Small intestine (tissue), 7 donors: ENCODE measurements around the gene HSD11B1. TPM values are rescaled to one million over a fixed set of nuclear protein-coding genes. Genes with fewer than 3 reads are reported as not detected.

Experiments
- DNase-seq, 2 donors: peaks; one replicate each; pipeline versions ENCODE4 v3.0.0 to v3.0.0-alpha.2; 2013
- FAIRE-seq: peaks from 2 replicates; lab custom pipeline; 2012; peaks lifted over from hg19 to GRCh38; lab: Jason Lieb, UNC
- H3K27ac ChIP-seq, 3 donors: one replicate each; pipeline ENCODE4 v1.5.1; 2013; ENCODE audit warnings: low read length in 2 of 3, mild to moderate bottlenecking in 2 of 3, control low read depth in 1 of 3, inconsistent platforms in 1 of 3, low read depth in 1 of 3, moderate library complexity in 1 of 3
- H3K27me3 ChIP-seq, 3 donors: one replicate each; pipeline ENCODE4 v1.6.1; 2013; ENCODE audit warnings: low read length in 3 of 3, inconsistent platforms in 1 of 3; ENCODE audit not compliant: control insufficient read depth in 3 of 3, insufficient read depth in 3 of 3
- H3K36me3 ChIP-seq, 3 donors: one replicate each; pipeline ENCODE4 v1.6.1; 2013; ENCODE audit warnings: low read length in 3 of 3, inconsistent platforms in 1 of 3, low read depth in 1 of 3, mild to moderate bottlenecking in 1 of 3, moderate library complexity in 1 of 3; ENCODE audit not compliant: control insufficient read depth in 3 of 3, insufficient read depth in 2 of 3
- H3K4me1 ChIP-seq, 3 donors: one replicate each; pipeline ENCODE4 v1.6.1; 2013; ENCODE audit warnings: low read length in 2 of 3, inconsistent platforms in 1 of 3, low read depth in 1 of 3, mild to moderate bottlenecking in 1 of 3, moderate library complexity in 1 of 3; ENCODE audit not compliant: control insufficient read depth in 3 of 3, insufficient read depth in 2 of 3
- H3K4me3 ChIP-seq, 3 donors: one replicate each; pipeline ENCODE4 v1.5.1; 2013; ENCODE audit warnings: low read length in 3 of 3, control low read depth in 1 of 3, inconsistent platforms in 1 of 3, low read depth in 1 of 3, mild to moderate bottlenecking in 1 of 3, moderate library complexity in 1 of 3
- H3K9me3 ChIP-seq, 2 donors: one replicate each; pipeline ENCODE4 v1.6.1; 2013; ENCODE audit warnings: low read depth in 1 of 2, low read length in 1 of 2; ENCODE audit not compliant: control insufficient read depth in 2 of 2, insufficient read depth in 1 of 2
- WGBS, 3 donors: extraction: QIAGEN DNeasy Blood & Tissue Kit; methylation state at CpG; one replicate each; pipeline ENCODE4 v1.1.7; 2013; 5-methylcytosine and 5-hydroxymethylcytosine counted together
- polyA plus RNA-seq, 4 donors: library from polyadenylated mRNA; stranded (reverse) in 3 of 4; unstranded in 1 of 4; fragments of 200-250 nt in 3 of 4; fragments of 120-200 nt in 1 of 4; gene quantifications; one replicate each; pipeline versions ENCODE4 v1.2.1 to v1.2.3, GENCODE V29; 2013
- donor health status: healthy with polysubstance abuse.
- donor health status: control.
- donor health status: control.
- donor health status: Bipolar disorder and iron deficiency.
- donor health status: healthy.

The HSD11B1 gene
- polyA plus RNA-seq, 4 donors: 1.6 to 3.8 TPM; not detected in 2

- Histone ChIP-seq H3K4me1 (peaks cover 0 to 19% (median 3%) of the 10 kb centered on the region in 3 donors), H3K27me3 (no peaks in the 10 kb centered on the region), H3K9me3 (no peaks in the 10 kb centered on the region), H3K27ac (peak overlapping the region in 2 of 3 donors; percentile 47 to 88), H3K4me3 (peak overlapping the region in 2 of 3 donors; percentile 4 to 46), H3K36me3 (no peaks in the 10 kb centered on the region)
- DNase-seq (peak in 1 of 2 donors; percentile 46), FAIRE-seq (no peak)
- WGBS, 3 donors: 33 to 75% (median 60%) methylated on average over 13 of the region's 13 CpGs
These were observed 64.7 kb downstream of the HSD11B1 start for GRCh38 chr1:209769171-209769904.

- Histone ChIP-seq H3K27me3 (no peaks in the 10 kb centered on the region), H3K27ac (peak overlapping the region in 2 of 3 donors; percentile 47 to 88), H3K36me3 (no peaks in the 10 kb centered on the region), H3K9me3 (no peaks in the 10 kb centered on the region), H3K4me3 (peak overlapping the region in 2 of 3 donors; percentile 4 to 46), H3K4me1 (peaks cover 0 to 19% (median 3%) of the 10 kb centered on the region in 3 donors)
- WGBS, 3 donors: 57 to 77% (median 67%) methylated on average over 7 of the region's 7 CpGs
- no peak for FAIRE-seq
- DNase-seq: no peak
These were observed 65.3 kb downstream of the HSD11B1 start for GRCh38 chr1:209769971-209770370.

GRCh38 chr1:209770636-209771415 lies 66.2 kb downstream of the HSD11B1 start:
- Histone ChIP-seq H3K9me3 (no peaks in the 10 kb centered on the region), H3K4me3 (peak overlapping the region in 1 of 3 donors; percentile 46), H3K27me3 (no peaks in the 10 kb centered on the region), H3K4me1 (peaks cover 0 to 14% (median 3%) of the 10 kb centered on the region in 3 donors), H3K27ac (no peak overlapping the region), H3K36me3 (peaks cover 0 to 4% (median 0%) of the 10 kb centered on the region in 3 donors)
- no peak for FAIRE-seq
- WGBS, 3 donors: 95 to 97% (median 96%) methylated on average over 17 of the region's 17 CpGs
- DNase-seq: no peak

- Histone ChIP-seq H3K36me3 (peaks cover 0 to 5% (median 0%) of the 10 kb centered on the region in 3 donors), H3K9me3 (no peaks in the 10 kb centered on the region), H3K4me1 (peaks cover 0 to 8% (median 3%) of the 10 kb centered on the region in 3 donors), H3K27me3 (no peaks in the 10 kb centered on the region), H3K4me3 (no peak overlapping the region), H3K27ac (no peak overlapping the region)
- WGBS, 3 donors: 51 to 67% (median 66%) methylated on average over 6 of the region's 6 CpGs
- no peak for DNase-seq
- no peak for FAIRE-seq
These were observed 67.5 kb downstream of the HSD11B1 start for GRCh38 chr1:209772126-209772525.

- DNase-seq (no peak), FAIRE-seq (no peak)
- Histone ChIP-seq H3K9me3 (no peaks in the 10 kb centered on the region), H3K4me3 (no peak overlapping the region), H3K27ac (no peak overlapping the region), H3K36me3 (peaks cover 0 to 8% (median 2%) of the 10 kb centered on the region in 3 donors), H3K4me1 (peaks cover 0 to 1% (median 0%) of the 10 kb centered on the region in 3 donors), H3K27me3 (no peaks in the 10 kb centered on the region)
- 78 to 88% (median 81%) methylated on average over 1 of the region's 1 CpG for WGBS, 3 donors
These were observed 69.9 kb downstream of the HSD11B1 start for GRCh38 chr1:209774592-209774991.

GRCh38 chr1:209775678-209776077 lies 71.0 kb downstream of the HSD11B1 start:
- Histone ChIP-seq H3K4me1 (peaks cover 0 to 12% (median 2%) of the 10 kb centered on the region in 3 donors), H3K9me3 (no peaks in the 10 kb centered on the region), H3K36me3 (peaks cover 0 to 8% (median 2%) of the 10 kb centered on the region in 3 donors), H3K27me3 (no peaks in the 10 kb centered on the region), H3K4me3 (no peak overlapping the region), H3K27ac (no peak overlapping the region)
- FAIRE-seq: no peak
- no peak for DNase-seq
- 62 to 78% (median 67%) methylated on average over 2 of the region's 2 CpGs for whole genome bisulfite sequencing, 3 donors

- no peak overlapping the region for H3K27ac ChIP-seq
- no peaks in the 10 kb centered on the region for H3K9me3 ChIP-seq
- WGBS, 3 donors: 91 to 96% (median 92%) methylated on average over 2 of the region's 2 CpGs
- no peak for FAIRE-seq
- DNase-seq: no peak
- H3K4me3 ChIP-seq: no peak overlapping the region
- H3K4me1 ChIP-seq: peaks cover 0 to 28% (median 2%) of the 10 kb centered on the region in 3 donors
- H3K36me3 ChIP-seq: peaks cover 0 to 10% (median 5%) of the 10 kb centered on the region in 3 donors
- no peaks in the 10 kb centered on the region for H3K27me3 ChIP-seq
These were observed 72.9 kb downstream of the HSD11B1 start for GRCh38 chr1:209777587-209777986.

GRCh38 chr1:209778102-209778501 lies 73.5 kb downstream of the HSD11B1 start:
- H3K9me3 ChIP-seq: no peaks in the 10 kb centered on the region
- no peak overlapping the region for H3K27ac ChIP-seq
- FAIRE-seq: no peak
- no peak for DNase-seq
- WGBS, 3 donors: 95 to 100% (median 96%) methylated on average over 1 of the region's 1 CpG
- no peak overlapping the region for H3K4me3 ChIP-seq
- H3K36me3 ChIP-seq: peaks cover 0 to 15% (median 6%) of the 10 kb centered on the region in 3 donors
- no peaks in the 10 kb centered on the region for H3K27me3 ChIP-seq
- H3K4me1 ChIP-seq: peaks cover 0 to 33% (median 2%) of the 10 kb centered on the region in 3 donors
